Myocyte (in vitro differentiated cells): Measurements from ENCODE around the gene ANGEL1. TPM values are rescaled to one million over a fixed set of nuclear protein-coding genes. Genes with fewer than 3 reads are reported as not detected.

ENCODE experiments used
- total RNA-seq: library from RNA; depleted of rRNA; stranded (reverse); fragments of >200 nt; gene quantifications from 2 replicates; pipeline ENCODE4 v1.2.3, GENCODE V29; 2014

The ANGEL1 gene
- total RNA-seq, 1 donor from 2014 or later = 15.0 TPM

Other genes starting within 250 kb of the ANGEL1 start
- gene VASH1, start 51.4 kb downstream of the ANGEL1 start, total RNA-seq = 4.1 and 4.7 TPM in 2 replicates
- gene LRRC74A, start 13.5 kb upstream of the ANGEL1 start, total RNA-seq = not detected in 2 replicates
- 78.2 and 114 TPM in 2 replicates for gene IRF2BPL, start 215.8 kb upstream of the ANGEL1 start, total RNA-seq